ENCODE results near the gene LRRK1.

LRRK1 gene

GRCh38 chr15:100988297-100988696 lies 69.1 kb downstream of the LRRK1 start:
- TF ChIP-seq TEAD4 (IDR thresholded peaks at IDR 0.05): no peak
- TF ChIP-seq EGR1 (IDR thresholded peaks at IDR 0.05): no peak
- TF ChIP-seq USF1 (IDR thresholded peaks at IDR 0.05): no peak
- no peak for TF ChIP-seq TAF1 (IDR thresholded peaks at IDR 0.05; ENCODE audit: low read depth)

GRCh38 chr15:100988857-100989256 lies 69.7 kb downstream of the LRRK1 start:
- TF ChIP-seq ZBTB7A (IDR thresholded peaks at IDR 0.05; ENCODE audit: low read depth): no peak

GRCh38 chr15:100994597-100995446 lies 75.7 kb downstream of the LRRK1 start:
- TF ChIP-seq EGR1 (IDR thresholded peaks at IDR 0.05) (no peak), REST (IDR thresholded peaks at IDR 0.05; ENCODE audit: low read depth) (no peak), TAF1 (IDR thresholded peaks at IDR 0.05; ENCODE audit: low read depth) (no peak), FOXM1 (IDR thresholded peaks at IDR 0.05; ENCODE audit: borderline replicate concordance, low read depth) (no peak), CEBPB (IDR thresholded peaks at IDR 0.05) (no peak), MAX (IDR thresholded peaks at IDR 0.05) (no peak), CREB1 (IDR thresholded peaks at IDR 0.05; ENCODE audit: low read depth) (no peak), USF1 (IDR thresholded peaks at IDR 0.05) (no peak)

- no peak for TF ChIP-seq NFIC (IDR thresholded peaks at IDR 0.05)
- no peak for TF ChIP-seq TEAD4 (IDR thresholded peaks at IDR 0.05)
- no peak for TF ChIP-seq REST (IDR thresholded peaks at IDR 0.05; ENCODE audit: low read depth)
- TF ChIP-seq ZBTB7A (IDR thresholded peaks at IDR 0.05; ENCODE audit: low read depth): no peak
- no peak for TF ChIP-seq USF1 (IDR thresholded peaks at IDR 0.05)
- no peak for TF ChIP-seq RAD21 (IDR thresholded peaks at IDR 0.05; ENCODE audit: low read depth)
- no peak for TF ChIP-seq TAF1 (IDR thresholded peaks at IDR 0.05; ENCODE audit: low read depth)
- no peak for TF ChIP-seq EGR1 (IDR thresholded peaks at IDR 0.05)
- no peak for TF ChIP-seq CEBPB (IDR thresholded peaks at IDR 0.05)
- no peak for TF ChIP-seq MAX (IDR thresholded peaks at IDR 0.05)
- no peak for TF ChIP-seq EP300 (IDR thresholded peaks at IDR 0.05; ENCODE audit: borderline replicate concordance)
- no peak for TF ChIP-seq FOXM1 (IDR thresholded peaks at IDR 0.05; ENCODE audit: borderline replicate concordance, low read depth)
- no peak for TF ChIP-seq CREB1 (IDR thresholded peaks at IDR 0.05; ENCODE audit: low read depth)
- TF ChIP-seq YY1 (IDR thresholded peaks at IDR 0.05; ENCODE audit: low read depth): no peak
Measured at GRCh38 chr15:100995471-100996430, 76.6 kb downstream of the LRRK1 start.

GRCh38 chr15:100997442-100997841 lies 78.3 kb downstream of the LRRK1 start:
- TF ChIP-seq USF1 (IDR thresholded peaks at IDR 0.05) (no peak), TAF1 (IDR thresholded peaks at IDR 0.05; ENCODE audit: low read depth) (no peak), EP300 (IDR thresholded peaks at IDR 0.05; ENCODE audit: borderline replicate concordance) (no peak), RAD21 (IDR thresholded peaks at IDR 0.05; ENCODE audit: low read depth) (no peak), CREB1 (IDR thresholded peaks at IDR 0.05; ENCODE audit: low read depth) (no peak), NFIC (IDR thresholded peaks at IDR 0.05) (no peak), MAX (IDR thresholded peaks at IDR 0.05) (no peak), ZBTB7A (IDR thresholded peaks at IDR 0.05; ENCODE audit: low read depth) (no peak), YY1 (IDR thresholded peaks at IDR 0.05; ENCODE audit: low read depth) (no peak), EGR1 (IDR thresholded peaks at IDR 0.05) (no peak), FOXM1 (IDR thresholded peaks at IDR 0.05; ENCODE audit: borderline replicate concordance, low read depth) (no peak), TCF12 (IDR thresholded peaks at IDR 0.05; ENCODE audit: low read depth) (no peak), TEAD4 (IDR thresholded peaks at IDR 0.05) (no peak), CEBPB (IDR thresholded peaks at IDR 0.05) (no peak), REST (IDR thresholded peaks at IDR 0.05; ENCODE audit: low read depth) (no peak)
